Caki2 (cell line): ENCODE results near the gene TREH. TPM values are rescaled to one million over a fixed set of nuclear protein-coding genes. Genes with fewer than 3 reads are reported as not detected.

Experiments used
- DNase-seq: peaks from one replicate; pipeline ENCODE4 v3.0.0-alpha.2; 2015; ENCODE audit warnings: low read depth
- in situ Hi-C: cut with HindIII; loops from 2 replicates; pipeline ENCODE4 v1.10.0; 2016; ENCODE audit warnings: low sequenced_read_pairs, low pct_unique_long_range_greater_than_20kb, mixed read lengths
- total RNA-seq: library from RNA; depleted of rRNA; stranded (reverse); fragments of >200 nt; shearing (Covaris generic); gene quantifications from 2 replicates; pipeline ENCODE4 v1.2.3, GENCODE V29; 2014; ENCODE audit warnings: low replicate concordance

The TREH gene
- total RNA-seq, 1 experiment from 2014 or later: not detected

- DNase-seq: no peak
- in situ Hi-C loops: no loop called here
Observed at GRCh38 chr11:118674082-118674435, 5.4 kb downstream of the TREH start.

- DNase-seq: no peak
- in situ Hi-C loops: no loop called here
Observed at GRCh38 chr11:118673361-118674081, 5.9 kb downstream of the TREH start.

GRCh38 chr11:118672846-118673245, 6.6 kb downstream of the TREH start:
- in situ Hi-C loops: no loop called here
- DNase-seq: no peak

- in situ Hi-C loops: no loop called here
- no peak for DNase-seq
Observed at GRCh38 chr11:118671254-118671653, 8.2 kb downstream of the TREH start.

GRCh38 chr11:118670063-118670462, 9.4 kb downstream of the TREH start:
- no peak for DNase-seq
- in situ Hi-C loops: no loop called here

GRCh38 chr11:118666371-118666770, 13.1 kb downstream of the TREH start:
- in situ Hi-C loops: no loop called here

GRCh38 chr11:118663902-118664301, 15.5 kb downstream of the TREH start:
- in situ Hi-C loops: no loop called here
- DNase-seq: no peak

More at GRCh38 chr11:118666371-118666770, 13.1 kb downstream of the TREH start:
- DNase-seq: no peak

GRCh38 chr11:118663381-118663780, 16.1 kb downstream of the TREH start:
- DNase-seq: no peak
- in situ Hi-C loops: no loop called here

- in situ Hi-C loops: no loop called here
- DNase-seq: no peak
Observed at GRCh38 chr11:118662401-118663271, 16.8 kb downstream of the TREH start.

- in situ Hi-C loops: no loop called here
Observed at GRCh38 chr11:118661425-118662301, 17.8 kb downstream of the TREH start.

GRCh38 chr11:118660681-118661424, 18.6 kb downstream of the TREH start:
- DNase-seq: no peak
- in situ Hi-C loops: no loop called here

More at GRCh38 chr11:118661425-118662301, 17.8 kb downstream of the TREH start:
- no peak for DNase-seq

GRCh38 chr11:118659953-118660680, 19.3 kb downstream of the TREH start:
- in situ Hi-C loops: no loop called here
- no peak for DNase-seq

GRCh38 chr11:118659314-118659952, 20.0 kb downstream of the TREH start:
- peak; percentile 86 for DNase-seq

GRCh38 chr11:118658429-118659313, 20.8 kb downstream of the TREH start:
- DNase-seq: peak; percentile 12
- in situ Hi-C loops: no loop called here

More at GRCh38 chr11:118659314-118659952, 20.0 kb downstream of the TREH start:
- in situ Hi-C loops: no loop called here

GRCh38 chr11:118657709-118658428, 21.6 kb downstream of the TREH start:
- in situ Hi-C loops: no loop called here
- DNase-seq: no peak
